Parathyroid adenoma (tissue), 2 donors: ENCODE data around the gene CREB1.

Experiments used
- H2AFZ ChIP-seq: fragments of 300-600 bp; sonication (generic); one replicate; pipeline ENCODE4 v1.7.0; 2017; ENCODE audit warnings: antibody characterized with exemption, mild to moderate bottlenecking
- H3K27ac ChIP-seq: fragments of 300-600 bp; sonication (generic); one replicate; pipeline ENCODE4 v1.7.0; 2017
- H3K27me3 ChIP-seq: fragments of 300-600 bp; sonication (generic); one replicate; pipeline ENCODE4 v1.7.0; 2017; ENCODE audit warnings: low read length; ENCODE audit not compliant: control insufficient read depth, insufficient read depth
- H3K36me3 ChIP-seq: fragments of 300-600 bp; sonication (generic); one replicate; pipeline ENCODE4 v1.7.0; 2017; ENCODE audit warnings: low read length; ENCODE audit not compliant: control insufficient read depth, insufficient read depth
- H3K4me1 ChIP-seq: fragments of 300-600 bp; sonication (generic); one replicate; pipeline ENCODE4 v1.7.0; 2017; ENCODE audit warnings: control low read depth
- H3K4me2 ChIP-seq: fragments of 300-600 bp; sonication (generic); one replicate; pipeline ENCODE4 v1.7.0; 2017; ENCODE audit warnings: low read length
- H3K4me3 ChIP-seq: fragments of 300-600 bp; sonication (generic); one replicate; pipeline ENCODE4 v1.7.0; 2017; ENCODE audit warnings: low read depth, low read length
- H3K79me2 ChIP-seq: fragments of 300-600 bp; sonication (generic); one replicate; pipeline ENCODE4 v1.7.0; 2017; ENCODE audit warnings: control low read depth
- H3K9ac ChIP-seq: fragments of 300-600 bp; sonication (generic); one replicate; pipeline ENCODE4 v1.7.0; 2017; ENCODE audit warnings: mild to moderate bottlenecking
- H3K9me3 ChIP-seq: fragments of 300-600 bp; sonication (generic); one replicate; pipeline ENCODE4 v1.7.0; 2017; ENCODE audit warnings: low read length; ENCODE audit not compliant: control insufficient read depth
- TF ChIP-seq, protein P1 (sequence below): fragments of 300-600 bp; sonication (generic); IDR thresholded peaks from one replicate; pipeline ENCODE4 v1.7.0; 2017; ENCODE audit warnings: antibody characterized with exemption, mild to moderate bottlenecking
- donor health status: primary hyperparathyroidism.

Gene CREB1

GRCh38 chr2:207567671-207568070 lies 37.9 kb downstream of the CREB1 start:
- no peaks in the 10 kb centered on the region for H3K4me1 ChIP-seq
- H2AFZ ChIP-seq, result no peak overlapping the region
- H3K9me3 ChIP-seq, result no peaks in the 10 kb centered on the region
- H3K4me2 ChIP-seq, result no peak overlapping the region
- no peak overlapping the region for H3K9ac ChIP-seq
- TF ChIP-seq, protein P1, sequence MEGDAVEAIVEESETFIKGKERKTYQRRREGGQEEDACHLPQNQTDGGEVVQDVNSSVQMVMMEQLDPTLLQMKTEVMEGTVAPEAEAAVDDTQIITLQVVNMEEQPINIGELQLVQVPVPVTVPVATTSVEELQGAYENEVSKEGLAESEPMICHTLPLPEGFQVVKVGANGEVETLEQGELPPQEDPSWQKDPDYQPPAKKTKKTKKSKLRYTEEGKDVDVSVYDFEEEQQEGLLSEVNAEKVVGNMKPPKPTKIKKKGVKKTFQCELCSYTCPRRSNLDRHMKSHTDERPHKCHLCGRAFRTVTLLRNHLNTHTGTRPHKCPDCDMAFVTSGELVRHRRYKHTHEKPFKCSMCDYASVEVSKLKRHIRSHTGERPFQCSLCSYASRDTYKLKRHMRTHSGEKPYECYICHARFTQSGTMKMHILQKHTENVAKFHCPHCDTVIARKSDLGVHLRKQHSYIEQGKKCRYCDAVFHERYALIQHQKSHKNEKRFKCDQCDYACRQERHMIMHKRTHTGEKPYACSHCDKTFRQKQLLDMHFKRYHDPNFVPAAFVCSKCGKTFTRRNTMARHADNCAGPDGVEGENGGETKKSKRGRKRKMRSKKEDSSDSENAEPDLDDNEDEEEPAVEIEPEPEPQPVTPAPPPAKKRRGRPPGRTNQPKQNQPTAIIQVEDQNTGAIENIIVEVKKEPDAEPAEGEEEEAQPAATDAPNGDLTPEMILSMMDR, result no peak
- H3K36me3 ChIP-seq, result no peaks in the 10 kb centered on the region
- no peak overlapping the region for H3K4me3 ChIP-seq
- H3K27ac ChIP-seq, result no peak overlapping the region
- H3K79me2 ChIP-seq, result no peaks in the 10 kb centered on the region
- no peaks in the 10 kb centered on the region for H3K27me3 ChIP-seq

DNA sequence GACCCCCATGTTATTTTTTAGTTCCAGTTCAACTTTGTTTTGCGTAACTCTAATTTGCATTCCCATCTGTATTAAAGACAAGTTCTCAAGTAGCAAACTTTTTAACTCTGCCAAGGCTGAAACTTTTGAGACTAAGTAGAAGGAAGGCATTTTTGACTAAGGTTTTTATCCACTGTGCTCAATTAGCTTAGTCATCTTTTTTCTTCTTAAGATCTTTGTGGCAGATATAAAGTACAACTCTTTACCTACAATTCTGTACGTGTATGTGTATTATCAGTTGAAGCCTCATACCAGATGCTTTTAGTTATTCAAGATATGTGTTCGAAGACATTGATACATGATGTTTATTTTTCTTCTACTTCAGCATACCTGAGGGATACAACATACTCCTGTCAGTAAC lies 41.6 kb downstream of the CREB1 start:
- Histone ChIP-seq H3K9ac (no peak overlapping the region), H3K36me3 (no peaks in the 10 kb centered on the region), H3K79me2 (no peaks in the 10 kb centered on the region), H3K4me1 (no peaks in the 10 kb centered on the region), H3K4me3 (no peak overlapping the region), H3K4me2 (no peak overlapping the region), H3K27ac (no peak overlapping the region), H3K9me3 (no peaks in the 10 kb centered on the region), H3K27me3 (no peaks in the 10 kb centered on the region), H2AFZ (no peak overlapping the region)
- TF ChIP-seq, protein P1, result no peak

DNA sequence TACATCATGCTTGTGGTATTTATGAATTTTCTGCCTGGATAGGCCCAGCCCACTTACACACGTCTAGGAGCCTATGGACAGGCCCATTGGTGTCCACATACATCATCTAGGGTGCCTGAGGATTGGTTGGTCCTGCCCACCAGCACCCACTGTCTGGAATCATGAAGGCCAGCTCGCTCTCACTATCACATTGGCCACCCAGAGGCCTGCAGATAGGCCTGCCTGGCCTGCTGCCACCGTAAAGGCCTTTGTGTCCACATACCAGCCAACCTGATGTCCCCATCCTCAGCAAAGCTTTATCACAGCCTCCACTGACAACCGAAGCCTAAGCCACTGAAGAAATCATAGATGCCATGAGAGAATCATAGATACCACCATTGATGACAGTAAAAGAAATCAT lies 55.2 kb downstream of the CREB1 start:
- H3K4me3 ChIP-seq, result no peak overlapping the region
- H3K27ac ChIP-seq, result no peak overlapping the region
- H2AFZ ChIP-seq, result no peak overlapping the region
- H3K79me2 ChIP-seq, result no peaks in the 10 kb centered on the region
- H3K36me3 ChIP-seq, result no peaks in the 10 kb centered on the region
- TF ChIP-seq, protein P1, result no peak
- H3K27me3 ChIP-seq, result no peaks in the 10 kb centered on the region
- H3K4me2 ChIP-seq, result no peak overlapping the region
- H3K4me1 ChIP-seq, result no peaks in the 10 kb centered on the region
- H3K9ac ChIP-seq, result no peak overlapping the region
- H3K9me3 ChIP-seq, result no peaks in the 10 kb centered on the region

GRCh38 chr2:207587305-207587704 lies 57.5 kb downstream of the CREB1 start:
- H3K4me3 ChIP-seq, result no peak overlapping the region
- no peak overlapping the region for H3K4me2 ChIP-seq
- H3K36me3 ChIP-seq, result no peaks in the 10 kb centered on the region
- H3K9me3 ChIP-seq, result no peaks in the 10 kb centered on the region
- TF ChIP-seq, protein P1, result no peak
- H3K4me1 ChIP-seq, result no peaks in the 10 kb centered on the region
- H3K79me2 ChIP-seq, result peaks cover 3% of the 10 kb centered on the region
- H3K27me3 ChIP-seq, result no peaks in the 10 kb centered on the region
- no peak overlapping the region for H3K27ac ChIP-seq
- no peak overlapping the region for H3K9ac ChIP-seq
- no peak overlapping the region for H2AFZ ChIP-seq

DNA sequence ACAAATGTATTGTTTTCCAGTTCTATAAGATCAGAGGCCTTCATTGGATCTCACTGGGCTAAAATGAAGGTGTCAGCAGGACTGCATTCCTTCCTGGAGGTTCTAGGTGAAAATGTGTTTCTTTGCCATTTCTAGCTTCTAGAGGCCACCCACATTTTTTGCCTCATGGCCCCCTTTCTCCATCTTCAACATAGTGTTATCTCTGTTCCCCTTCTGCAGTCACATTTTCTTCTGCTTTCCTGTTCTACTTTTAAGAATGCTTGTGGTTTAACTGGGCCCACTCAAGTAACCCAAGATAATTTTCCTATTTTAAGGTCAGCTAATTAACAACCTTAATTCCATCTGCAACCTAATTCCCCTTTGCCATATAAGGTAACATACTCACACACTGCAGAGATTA lies 59.4 kb downstream of the CREB1 start:
- H3K79me2 ChIP-seq, result peaks cover 3% of the 10 kb centered on the region
- TF ChIP-seq, protein P1, result no peak
- no peaks in the 10 kb centered on the region for H3K4me1 ChIP-seq
- no peak overlapping the region for H3K27ac ChIP-seq
- no peak overlapping the region for H3K4me2 ChIP-seq
- H2AFZ ChIP-seq, result no peak overlapping the region
- no peaks in the 10 kb centered on the region for H3K27me3 ChIP-seq
- no peaks in the 10 kb centered on the region for H3K36me3 ChIP-seq
- no peaks in the 10 kb centered on the region for H3K9me3 ChIP-seq
- no peak overlapping the region for H3K9ac ChIP-seq
- H3K4me3 ChIP-seq, result no peak overlapping the region
